T1000 (cell line): ENCODE data around the gene IP6K3.

Experiments used
- DNase-seq: peaks from one replicate; lab custom pipeline; 2025; ENCODE audit warnings: mixed read lengths; lab: John Stamatoyannopoulos, UW

IP6K3 gene

DNA sequence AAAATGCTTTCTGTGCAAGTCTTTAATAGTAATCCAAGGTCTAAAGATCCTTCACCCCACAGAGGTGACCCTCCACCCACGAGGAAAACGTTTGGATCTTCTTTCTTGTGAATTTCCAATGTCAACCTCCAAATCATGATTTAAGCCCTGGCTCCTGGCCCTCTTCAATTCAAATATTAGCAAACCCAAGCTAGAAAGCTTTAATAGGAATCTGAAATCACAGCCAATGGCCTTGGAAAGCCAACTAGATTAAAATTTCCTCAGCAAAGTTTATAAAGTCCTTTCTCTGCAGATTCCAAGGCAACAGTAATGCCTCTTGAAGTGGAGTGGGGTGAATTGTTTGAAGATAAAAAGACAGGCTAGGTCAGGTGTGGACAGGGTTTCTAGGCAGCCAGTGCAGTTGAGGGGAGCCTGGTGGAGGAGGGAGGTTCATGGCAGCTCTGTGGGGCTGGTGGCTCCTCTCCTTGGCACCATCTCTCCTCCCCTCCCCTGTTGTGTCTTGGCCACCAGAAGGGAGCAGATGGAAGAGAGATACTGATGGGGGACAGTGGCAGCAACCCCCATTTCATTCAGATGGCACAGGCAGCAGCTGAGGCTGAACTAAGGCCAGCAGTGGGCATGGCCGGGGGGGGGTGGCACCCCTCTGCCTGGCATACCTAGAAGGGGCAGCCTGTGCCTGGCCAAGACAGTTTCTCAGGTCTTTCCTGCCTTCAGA, 23.2 kb downstream of the IP6K3 start:
- no peak for DNase-seq

DNA sequence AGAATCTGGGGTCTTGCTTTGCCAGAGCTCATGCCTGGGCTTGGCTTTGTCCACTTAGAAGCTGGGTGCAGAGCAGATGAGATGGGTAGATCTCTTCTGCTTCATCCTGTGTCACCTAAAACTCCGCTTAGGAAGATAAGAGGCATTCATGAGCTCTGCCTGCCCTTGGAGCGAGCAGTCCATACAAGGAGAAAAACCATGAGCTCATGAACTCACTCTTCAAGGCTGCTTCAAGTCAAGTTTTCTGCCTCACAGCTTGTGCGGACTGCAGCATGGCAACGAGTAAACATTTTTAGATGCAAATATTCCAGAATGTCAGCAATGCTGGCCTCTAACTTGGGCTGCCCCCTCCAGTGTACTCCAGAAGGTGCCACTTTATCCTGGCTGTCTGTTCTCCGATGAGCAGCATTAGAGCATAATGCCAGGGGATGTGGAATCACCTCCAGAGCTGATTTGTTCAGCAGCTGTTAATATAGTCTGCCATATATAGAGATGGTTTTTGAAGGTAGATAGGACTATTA, 24.5 kb downstream of the IP6K3 start:
- no peak for DNase-seq

DNA sequence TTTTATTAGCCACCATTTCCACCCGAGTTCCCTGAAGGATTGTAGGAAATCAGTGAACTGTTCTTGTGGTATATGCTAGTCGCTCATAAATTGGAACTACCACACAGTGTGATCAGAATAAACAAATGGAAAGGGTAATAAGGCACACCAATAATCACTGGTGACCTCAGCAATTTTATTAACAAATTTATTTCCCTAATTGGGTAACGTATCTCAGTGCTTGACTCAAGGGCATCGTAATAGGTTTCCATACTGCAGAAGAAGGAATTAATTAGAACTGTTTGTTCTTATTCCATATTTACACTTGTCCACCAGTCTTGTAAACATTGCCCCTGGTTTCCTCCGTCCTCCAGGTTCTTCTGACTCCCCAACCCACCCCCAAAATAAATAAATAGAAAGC, 25.2 kb downstream of the IP6K3 start:
- DNase-seq: no peak

DNA sequence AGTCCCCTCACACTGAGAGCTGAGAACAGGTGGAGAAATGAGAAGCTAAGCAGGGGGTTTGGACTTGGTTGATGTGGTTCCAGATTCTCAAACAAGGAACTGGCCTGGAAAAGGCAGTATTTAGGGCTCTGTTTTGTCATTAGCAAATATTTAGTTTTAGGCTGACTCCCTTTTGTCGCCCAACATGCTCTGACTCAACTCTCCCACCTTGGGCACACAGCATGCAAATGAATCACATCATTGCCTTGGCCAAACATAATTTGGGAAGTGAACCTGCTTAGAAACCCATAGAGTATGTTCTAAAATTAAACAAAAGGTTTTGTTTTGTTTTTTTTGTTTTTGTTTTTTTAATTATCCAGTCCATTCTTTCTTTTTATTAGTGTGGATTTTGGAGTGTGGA, 25.7 kb downstream of the IP6K3 start:
- DNase-seq: no peak

DNA sequence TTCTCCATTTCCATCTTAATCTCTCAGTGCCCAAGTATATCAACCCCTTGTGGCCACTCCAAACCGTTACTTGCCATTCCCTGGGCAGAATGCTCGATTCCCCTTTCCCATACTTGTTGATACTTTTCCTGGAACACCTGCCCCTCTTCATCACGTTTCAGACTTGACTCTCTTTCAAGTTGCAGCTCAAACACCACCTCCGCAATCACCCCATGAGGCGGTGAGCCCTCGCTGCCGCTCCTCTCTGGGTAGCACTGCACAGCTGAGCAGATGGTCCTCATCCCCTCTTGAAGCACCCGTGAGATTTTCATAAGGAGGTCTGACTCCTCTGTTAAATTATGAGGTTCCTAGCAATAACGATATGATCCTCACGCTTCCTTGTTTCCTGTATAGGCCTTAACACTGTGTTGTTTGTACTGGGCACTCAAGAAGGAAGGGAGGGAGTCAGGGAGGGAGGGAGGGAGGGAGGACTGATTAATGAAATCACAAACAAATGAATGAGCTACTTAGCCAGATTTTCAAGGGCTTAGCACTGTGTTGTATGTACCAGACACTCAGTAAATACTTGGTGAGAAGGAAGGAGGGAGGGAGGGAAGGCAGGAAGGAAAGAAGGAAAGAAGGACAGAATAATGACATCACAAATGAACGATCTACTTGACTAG, 27.2 kb downstream of the IP6K3 start:
- no peak for DNase-seq

DNA sequence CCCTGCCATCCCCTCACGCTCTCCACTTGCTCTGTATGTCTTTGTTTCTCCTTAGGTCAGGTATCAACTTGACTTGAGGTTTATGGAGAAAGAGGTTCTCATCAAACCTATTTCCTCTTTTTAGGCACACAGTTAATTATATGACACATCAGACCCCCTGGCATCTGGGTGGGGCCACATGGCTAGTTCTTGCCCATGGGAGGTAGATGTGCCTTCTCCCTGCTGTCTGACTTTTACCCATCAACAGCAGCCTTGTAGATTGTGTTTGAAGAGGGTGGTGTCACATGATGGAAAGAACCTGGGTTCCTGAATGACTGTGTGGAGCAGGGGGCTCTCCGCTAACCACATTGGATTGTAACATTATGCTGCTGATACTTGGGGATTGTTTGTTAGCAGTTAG, 28.0 kb downstream of the IP6K3 start:
- no peak for DNase-seq

DNA sequence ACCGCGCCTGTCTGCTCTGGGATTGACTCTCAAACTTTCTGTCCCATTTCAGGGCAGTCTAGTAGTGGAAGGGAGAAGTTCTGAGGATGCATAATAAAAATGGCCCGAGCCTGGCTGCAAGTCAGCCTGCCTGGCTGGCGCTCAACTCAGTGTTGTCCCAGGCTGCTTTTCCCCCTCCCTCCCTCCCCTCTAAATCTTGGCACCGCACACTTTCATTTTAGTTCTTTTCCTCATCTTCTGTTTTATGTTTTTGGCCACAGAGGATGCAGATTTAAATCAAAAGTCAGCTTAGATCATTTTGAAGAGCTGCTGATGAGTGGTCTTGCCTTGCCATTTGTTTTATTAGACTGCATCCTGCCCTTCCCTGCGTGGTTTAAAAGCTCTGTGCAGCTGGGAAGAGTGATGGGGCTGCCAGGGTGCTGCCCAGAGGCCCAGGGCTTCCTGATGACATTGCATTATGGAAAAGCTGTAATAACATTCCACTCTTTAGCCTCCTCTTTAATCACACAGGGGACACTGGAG, 28.7 kb downstream of the IP6K3 start:
- DNase-seq: no peak

DNA sequence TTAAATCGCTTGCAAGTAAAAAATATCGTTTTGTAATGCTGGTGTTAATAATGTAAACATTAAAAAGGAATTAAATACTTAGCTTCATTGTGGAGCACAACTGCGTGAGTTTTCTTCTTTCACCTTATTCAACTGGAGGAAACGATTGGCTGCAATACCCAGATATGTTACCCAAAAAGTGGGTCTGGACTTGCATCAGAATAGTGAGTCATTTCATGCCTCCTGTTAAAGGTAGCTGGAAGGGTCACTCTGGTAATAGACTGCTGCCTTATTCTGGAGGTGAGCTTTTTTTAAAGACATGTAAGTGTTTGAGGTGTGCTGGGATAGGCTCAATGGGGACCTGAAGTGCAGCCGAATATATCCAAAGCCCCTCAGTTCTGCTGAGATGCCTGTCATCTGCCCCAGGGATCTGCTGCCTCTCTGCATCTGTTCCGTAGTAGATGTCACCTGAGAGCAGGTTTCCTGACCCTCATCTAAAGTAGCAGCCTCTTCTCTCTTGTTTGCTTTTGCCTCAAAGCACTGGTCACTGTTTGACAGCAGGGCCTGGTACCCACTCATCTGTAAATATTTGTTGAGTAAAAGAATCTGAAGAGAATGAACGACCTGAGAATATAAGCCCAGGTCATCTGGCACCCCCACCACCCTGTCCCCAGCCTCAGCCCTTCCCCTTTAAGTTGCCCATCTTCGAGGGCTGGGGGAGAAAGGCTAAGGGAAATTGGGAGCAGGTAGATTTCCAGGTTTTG, 29.6 kb downstream of the IP6K3 start:
- DNase-seq: no peak

DNA sequence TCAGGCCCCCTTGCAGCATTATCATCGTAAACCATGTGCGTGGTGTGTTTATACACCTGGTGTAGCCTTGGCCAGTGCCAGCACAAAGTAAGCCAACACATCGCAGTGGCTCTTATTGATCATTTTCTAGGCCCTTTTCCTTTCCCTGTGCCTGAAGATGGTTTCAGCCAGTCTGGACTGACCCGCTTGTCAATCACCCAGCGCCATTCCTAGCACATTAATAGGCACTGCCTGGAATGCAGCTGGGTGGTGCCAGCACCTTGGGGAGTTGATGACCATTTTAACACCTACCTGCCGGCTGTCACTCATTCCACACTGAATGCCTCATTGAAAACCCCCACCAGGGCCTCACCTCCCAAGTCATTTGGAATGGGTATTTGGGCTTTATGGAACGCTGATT, 30.3 kb downstream of the IP6K3 start:
- DNase-seq: no peak

DNA sequence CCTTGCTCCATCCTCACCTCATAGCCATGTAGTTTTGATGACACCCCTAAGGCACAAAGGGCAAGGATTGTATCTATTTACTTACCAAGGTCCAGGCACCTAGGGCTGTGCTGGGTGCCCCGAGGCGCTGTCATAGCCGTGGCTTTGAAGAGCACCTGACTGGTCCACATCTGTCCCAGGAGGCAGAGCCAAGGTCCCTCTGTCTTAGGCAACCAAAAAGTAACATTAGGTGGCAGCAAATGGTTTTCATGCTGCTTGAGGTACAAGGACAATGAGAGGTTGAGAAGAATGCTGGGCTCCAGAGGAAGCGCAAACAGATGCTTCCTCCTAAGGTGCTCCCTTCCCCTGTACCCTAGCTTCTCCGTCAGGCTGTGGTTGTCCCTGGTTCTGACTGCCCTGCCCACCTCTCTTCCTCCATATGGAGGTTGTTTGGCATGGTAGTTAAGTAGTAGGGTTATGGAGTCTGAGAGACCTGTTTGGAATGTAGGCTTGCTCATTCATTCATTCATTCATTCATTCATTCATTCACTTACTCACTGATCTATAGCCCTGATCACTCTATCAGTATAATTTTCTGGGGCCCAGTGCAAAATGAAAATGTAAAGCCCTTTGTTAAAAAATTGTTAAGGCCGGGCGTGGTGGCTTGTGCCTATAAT, 32.2 kb downstream of the IP6K3 start:
- no peak for DNase-seq

DNA sequence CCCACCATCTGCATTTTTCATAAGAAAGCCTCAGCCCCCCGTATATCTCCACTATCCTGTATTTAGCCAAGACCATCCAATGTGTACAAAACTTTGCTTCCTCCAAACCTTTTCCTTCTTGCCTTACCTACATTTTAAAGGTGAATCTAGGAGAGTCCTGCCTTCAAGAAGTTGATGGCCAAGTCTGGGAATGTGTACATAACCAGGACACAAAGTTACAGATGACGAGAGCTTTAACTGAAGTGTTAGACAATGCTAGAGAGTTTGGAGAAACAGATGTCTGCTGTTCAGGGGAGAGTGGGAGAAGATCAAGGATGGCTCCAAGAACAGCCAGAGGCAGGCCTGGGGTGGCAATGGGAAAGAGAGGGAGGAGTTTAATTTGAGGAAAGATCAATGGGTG, 32.9 kb downstream of the IP6K3 start:
- DNase-seq: no peak

DNA sequence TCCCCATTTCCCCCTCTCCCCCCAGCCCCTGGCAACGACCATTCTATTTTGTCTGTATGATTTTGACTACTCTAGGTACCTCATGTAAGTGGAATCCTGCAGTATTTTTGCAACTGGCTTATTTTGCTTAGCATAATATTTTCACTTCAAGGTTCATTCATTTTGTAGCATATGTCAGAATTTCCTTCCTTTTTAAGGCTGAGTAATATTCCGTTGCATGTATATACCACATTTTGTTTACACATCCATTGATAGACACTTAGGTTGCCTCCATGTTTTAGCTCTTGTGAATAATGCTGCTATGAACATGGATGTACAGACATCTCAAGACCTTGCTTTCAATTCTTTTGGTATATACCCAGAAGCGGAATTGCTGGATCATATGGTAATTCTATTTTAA, 33.8 kb downstream of the IP6K3 start:
- no peak for DNase-seq

DNA sequence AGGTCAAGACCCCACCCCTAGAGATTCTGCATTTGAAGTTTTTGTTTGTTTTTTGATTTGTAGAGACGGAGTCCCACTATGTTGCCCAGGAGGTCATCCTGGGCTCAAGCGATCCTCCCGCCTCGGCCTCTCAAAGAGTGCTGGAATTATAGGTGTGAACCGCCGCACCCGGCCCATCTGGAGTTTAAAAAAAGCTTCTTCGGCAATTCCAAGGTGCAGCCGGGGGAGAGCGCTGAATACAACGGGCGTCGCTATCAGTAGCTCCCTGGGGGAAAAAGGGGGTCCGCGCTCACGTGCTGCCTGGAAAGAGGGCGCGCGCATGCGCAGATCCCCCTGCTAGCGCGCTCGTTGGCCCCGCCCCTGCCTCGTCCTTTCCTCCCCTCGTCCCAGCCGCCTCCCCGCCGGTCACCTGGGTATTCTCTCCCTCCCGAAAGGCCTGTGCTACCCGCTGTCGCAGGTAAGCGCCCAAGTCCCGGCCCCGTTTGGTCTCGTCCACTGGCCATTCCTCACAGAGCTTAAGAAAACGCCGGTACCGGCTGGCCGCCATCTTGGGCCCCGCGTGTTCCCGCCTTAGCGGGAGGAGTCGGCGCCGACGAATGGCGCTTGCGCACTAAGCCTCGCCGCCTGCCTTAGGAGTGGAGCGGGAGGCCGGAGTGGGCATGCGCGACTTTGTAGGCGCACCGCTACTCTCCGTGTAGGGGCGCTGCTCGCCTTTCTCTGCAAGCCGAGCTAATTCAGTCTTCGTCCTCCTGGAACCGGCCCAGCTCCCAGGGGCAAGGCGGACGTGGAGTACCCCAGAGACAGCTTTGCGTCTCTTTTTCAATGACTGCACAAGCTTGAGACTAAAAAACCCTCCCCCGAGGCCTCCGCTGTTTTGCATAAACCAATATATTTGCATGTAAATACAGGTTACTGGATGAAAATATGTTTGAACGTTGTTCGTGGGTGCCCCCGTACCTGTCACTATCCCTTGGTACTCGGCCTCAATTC, 35.3 kb downstream of the IP6K3 start, which contains the start of gene UQCC2:
UQCC2 (minus strand) TSS at position 561 of the 990 bp plus-strand sequence; CDS start at position 547, 14 bp downstream.
- peak; percentile 96 for DNase-seq

DNA sequence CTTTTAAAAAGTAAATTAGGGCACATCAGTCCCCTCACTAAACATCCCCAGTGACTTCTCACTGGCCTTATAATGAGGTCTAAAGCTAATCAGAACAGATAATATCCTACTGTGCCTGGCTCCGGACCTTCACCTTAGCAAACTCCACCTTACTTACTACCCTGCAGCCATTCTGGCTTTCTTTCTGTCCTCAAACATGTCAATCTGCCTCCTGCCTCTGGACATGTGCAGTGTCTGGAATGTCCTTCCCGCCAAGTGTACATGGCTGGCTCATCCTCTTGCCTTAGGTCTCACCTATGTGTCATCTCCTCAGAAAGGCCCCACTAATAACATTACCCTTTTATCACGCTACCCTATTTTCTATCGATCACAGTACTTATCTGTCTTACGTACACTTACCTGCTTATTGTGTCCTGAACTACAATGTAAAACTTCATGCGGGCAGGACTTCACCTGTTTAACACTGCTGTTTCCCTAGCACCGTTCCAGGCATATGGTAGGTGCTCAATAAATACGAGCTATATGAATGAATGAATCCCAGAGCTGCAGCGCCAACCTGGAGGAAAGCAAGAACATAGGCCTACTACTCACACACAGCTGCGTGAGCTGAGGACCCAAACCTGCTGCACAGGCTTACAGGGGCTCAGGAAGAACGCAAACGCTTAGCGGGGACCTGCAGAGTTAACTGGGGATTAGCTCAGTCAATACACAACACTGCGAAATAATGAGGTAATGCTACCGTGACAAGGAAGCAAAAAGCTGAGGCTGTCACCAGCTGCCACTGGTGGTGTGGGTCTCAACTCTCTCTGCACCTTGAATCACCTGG, 36.2 kb downstream of the IP6K3 start:
- no peak for DNase-seq

DNA sequence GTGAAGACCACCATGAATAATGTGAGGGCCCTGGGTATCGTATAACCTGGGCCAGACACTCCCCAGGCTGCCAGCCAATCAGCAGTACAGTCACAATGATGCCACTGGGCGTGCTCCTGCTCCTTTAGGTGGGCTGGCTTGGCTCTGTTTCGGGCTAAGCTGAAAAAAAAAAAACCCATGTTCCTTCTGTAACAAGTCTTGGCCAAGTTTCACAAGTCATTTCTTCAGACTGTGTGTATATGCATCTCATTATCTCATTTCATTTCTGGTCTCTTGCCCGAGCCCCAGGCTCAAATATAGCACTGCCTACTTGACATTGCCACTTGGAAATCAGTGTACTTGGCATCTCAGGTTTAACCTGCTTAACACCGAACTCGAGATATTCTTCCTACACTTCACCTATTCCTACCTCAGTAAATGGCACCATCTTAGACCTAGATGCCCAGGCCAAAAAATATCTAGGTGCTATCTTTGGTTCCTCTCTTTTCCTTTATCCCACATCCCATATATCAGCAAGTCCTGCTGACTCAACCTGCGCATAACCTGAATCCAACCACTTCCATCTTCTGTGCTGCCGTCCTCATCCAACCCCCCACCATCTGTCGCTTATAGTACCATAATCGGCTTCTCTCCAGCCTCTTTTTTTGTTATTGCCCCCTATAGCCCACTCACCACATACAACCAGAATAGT, 37.0 kb downstream of the IP6K3 start:
- DNase-seq: no peak

DNA sequence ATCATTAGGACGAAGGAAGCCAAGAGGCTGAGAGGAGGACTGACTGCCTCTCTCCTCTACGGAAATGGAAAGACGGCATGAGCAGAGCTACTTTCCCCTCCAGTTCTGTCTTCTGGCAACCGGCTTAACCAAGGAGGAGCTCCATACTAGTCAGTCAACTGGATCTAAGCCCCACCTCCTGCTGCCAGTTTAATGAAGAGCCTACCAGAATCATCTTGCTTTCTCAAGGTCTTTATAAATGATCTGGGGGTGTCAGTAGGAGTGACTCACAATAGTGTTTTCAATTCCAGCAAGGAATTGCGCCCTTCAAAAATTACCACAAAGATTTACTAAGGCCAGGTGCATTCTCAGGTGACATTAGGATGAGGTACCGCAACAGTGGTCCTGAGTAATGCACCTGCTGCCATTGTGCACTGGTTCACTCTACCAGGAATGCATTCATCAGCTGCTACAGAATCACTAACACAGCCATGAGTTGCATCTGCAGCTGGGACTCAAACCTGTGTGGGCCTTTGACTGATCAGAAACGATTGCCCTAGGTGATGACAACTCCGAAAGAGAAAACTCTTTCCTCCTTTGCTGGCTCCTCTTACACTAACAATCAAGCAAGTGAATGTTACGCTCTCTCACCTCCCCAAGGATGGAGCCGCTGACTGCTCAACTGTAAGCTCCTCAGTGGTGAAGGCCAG, 38.0 kb downstream of the IP6K3 start:
- DNase-seq: no peak

DNA sequence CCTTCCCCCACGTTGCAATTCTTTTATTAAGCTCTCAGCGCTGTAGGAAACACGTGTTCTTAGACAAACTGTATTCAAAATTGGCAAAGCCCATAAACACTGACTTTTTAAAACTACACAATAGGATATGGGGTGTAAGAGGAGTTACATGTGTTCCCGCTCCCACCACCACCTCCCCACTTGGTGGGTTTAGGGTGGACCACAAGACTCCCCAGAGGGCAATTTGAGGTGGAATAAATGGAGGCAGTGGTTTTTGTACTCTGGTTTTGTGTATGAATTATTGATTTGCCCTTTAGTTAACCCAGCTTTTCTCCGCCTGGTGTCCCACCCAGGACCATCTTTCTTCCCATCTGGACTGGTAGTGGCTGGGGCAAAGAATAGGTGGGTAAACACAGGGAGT, 38.9 kb downstream of the IP6K3 start:
- DNase-seq: no peak

DNA sequence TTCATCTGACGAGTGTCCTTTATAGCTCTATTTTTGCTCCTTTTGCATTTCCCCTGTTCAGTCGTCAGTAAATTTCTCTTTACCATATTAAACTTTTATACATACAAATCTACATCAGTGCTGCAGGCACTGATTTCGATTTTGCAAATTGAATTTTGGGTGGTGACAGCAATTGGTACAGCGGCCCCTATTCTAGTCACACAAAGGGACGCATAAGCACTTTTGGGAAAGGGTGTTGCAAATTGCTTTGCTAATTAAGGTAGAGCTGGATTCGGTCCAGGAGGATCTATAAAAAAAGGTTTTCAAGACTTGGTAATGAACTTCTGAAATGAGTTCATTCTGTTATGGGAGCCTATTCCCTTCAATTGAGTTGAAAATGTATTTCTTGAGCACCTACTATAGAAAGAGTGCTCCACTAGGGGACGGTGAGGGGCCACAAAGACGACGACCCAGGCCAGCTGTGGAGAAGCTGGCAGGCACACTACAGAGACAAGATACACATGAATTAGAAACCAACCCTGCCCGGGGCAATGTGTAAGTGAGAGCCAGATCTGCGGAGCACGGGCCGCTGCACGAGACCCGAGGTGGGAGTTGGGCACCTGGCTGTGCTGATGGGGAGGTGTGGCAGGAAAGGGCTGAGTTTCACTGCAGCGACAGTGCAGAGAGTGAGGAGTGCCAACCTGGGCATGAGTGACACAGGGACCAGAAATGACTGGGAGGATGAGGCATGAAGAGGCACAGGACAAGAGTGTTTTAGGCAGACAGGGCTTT, 40.6 kb downstream of the IP6K3 start:
- DNase-seq: no peak
